Natural killer cell (primary cell): Measurements from ENCODE around the gene IPO9. TPM values are rescaled to one million over a fixed set of nuclear protein-coding genes. Genes with fewer than 3 reads are reported as not detected.

ENCODE experiments used
- ATAC-seq, 3 donors: fragments of 150-1000 bp in 2 of 3; fragments of 200-7000 bp in 1 of 3; cut with Tn5 transposase; 1 replicate in 1 of 3; 2 replicates in 2 of 3; pipeline ENCODE4 v1.10.0; 2021; ENCODE audit warnings: mild to moderate bottlenecking in 2 of 3, moderate library complexity in 2 of 3
- DNase-seq, 2 donors: peaks; one replicate each; pipeline versions ENCODE4 v3.0.0 to v3.0.0-alpha.2; 2013 to 2021; ENCODE audit warnings: mixed read lengths in 1 of 2
- H3K27ac ChIP-seq: one replicate; pipeline ENCODE4 v1.5.1; 2013; ENCODE audit warnings: mild to moderate bottlenecking, low read length
- H3K27me3 ChIP-seq: one replicate; pipeline ENCODE4 v1.6.1; 2013; ENCODE audit warnings: low read length; ENCODE audit not compliant: control insufficient read depth, insufficient read depth
- H3K36me3 ChIP-seq: one replicate; pipeline ENCODE4 v1.6.1; 2013; ENCODE audit warnings: low read length; ENCODE audit not compliant: control insufficient read depth, insufficient read depth
- H3K4me1 ChIP-seq: one replicate; pipeline ENCODE4 v1.6.1; 2013; ENCODE audit warnings: low read length; ENCODE audit not compliant: control insufficient read depth, insufficient read depth
- H3K4me3 ChIP-seq: one replicate; pipeline ENCODE4 v1.5.1; 2013; ENCODE audit warnings: low read length
- H3K9me3 ChIP-seq: one replicate; pipeline ENCODE4 v1.6.1; 2013; ENCODE audit warnings: low read length; ENCODE audit not compliant: control insufficient read depth, insufficient read depth
- H3K27ac Mint-ChIP-seq, 2 donors: one replicate each; pipeline ENCODE4 v1.8.0; 2022; ENCODE audit warnings: mild to moderate bottlenecking in 2 of 2, mixed read lengths in 2 of 2, moderate library complexity in 1 of 2
- H3K27me3 Mint-ChIP-seq, 2 donors: one replicate each; pipeline ENCODE4 v1.8.0; 2022; ENCODE audit warnings: low read depth in 2 of 2, mixed read lengths in 2 of 2
- H3K36me3 Mint-ChIP-seq: one replicate; pipeline ENCODE4 v1.8.0; 2022; ENCODE audit warnings: mixed read lengths
- H3K4me1 Mint-ChIP-seq, 2 donors: one replicate each; pipeline ENCODE4 v1.8.0; 2022; ENCODE audit warnings: mixed read lengths in 2 of 2
- H3K4me3 Mint-ChIP-seq: one replicate; pipeline ENCODE4 v1.8.0; 2022; ENCODE audit warnings: mild to moderate bottlenecking, moderate library complexity, mixed read lengths
- H3K9me3 Mint-ChIP-seq, 2 donors: one replicate each; pipeline ENCODE4 v1.8.0; 2022; ENCODE audit warnings: mixed read lengths in 2 of 2
- WGBS: methylation state at CpG from one replicate; pipeline ENCODE4 v1.1.7; 2013; ENCODE audit warnings: missing lambda C conversion rate; ENCODE audit not compliant: insufficient coverage; 5-methylcytosine and 5-hydroxymethylcytosine counted together
- intact Hi-C: fragments of 100-400 bp; cut with micrococcal nuclease; formaldehyde crosslinking; loops from one replicate; pipeline ENCODE4 v1.14.2; 2022
- total RNA-seq, 4 donors: library from RNA; stranded (reverse); fragments of 120-200 nt in 1 of 4; gene quantifications; one replicate each; pipeline versions ENCODE4 v1.2.3 to v1.2.4, GENCODE V29; 2013 to 2022
- TF ChIP-seq, protein P1 (sequence below): fragments of 200-600 bp; IDR thresholded peaks from one replicate; pipeline ENCODE4 v1.8.0; 2022; ENCODE audit warnings: antibody characterized with exemption

The IPO9 gene
- total RNA-seq, 3 donors from 2014 or later (not counting 1 experiment from before 2014, with no cell fraction given), result 27.0 to 35.5 (median 34.6) TPM

DNA sequence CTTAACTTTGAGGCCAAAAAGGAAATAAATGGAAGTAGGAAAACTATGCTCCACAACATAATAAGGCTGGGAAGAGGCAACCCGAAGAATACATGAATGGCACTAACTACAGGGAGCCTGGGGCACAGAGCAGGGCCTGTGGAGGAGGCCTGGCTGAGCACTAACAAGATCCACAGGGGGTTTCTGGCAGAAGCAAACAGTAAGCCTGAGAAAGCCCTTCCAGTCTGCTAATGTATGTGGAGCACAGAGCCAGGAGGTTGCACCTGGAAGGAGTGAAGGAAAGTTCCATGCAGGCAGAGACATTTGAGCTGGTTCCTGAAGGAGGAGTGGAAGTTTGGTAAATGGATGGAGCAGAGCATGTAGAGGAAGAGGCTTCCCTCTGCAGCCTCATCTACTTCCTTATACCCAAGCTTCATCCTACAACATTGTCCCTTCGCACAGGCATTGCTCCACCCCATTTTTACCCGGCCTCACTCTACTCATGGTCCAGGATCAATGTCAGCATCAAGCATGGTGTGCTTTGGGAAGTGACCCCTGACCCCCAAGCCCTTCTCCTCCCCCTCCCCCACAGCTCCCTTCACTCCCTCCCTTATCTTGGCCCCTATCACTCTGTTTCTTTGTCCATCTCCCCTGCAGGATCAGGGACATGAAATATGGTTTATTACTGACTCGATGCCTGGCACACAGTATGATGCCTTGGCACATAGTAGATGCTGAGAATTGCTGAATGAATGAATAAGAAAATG lies 83.0 kb downstream of the IPO9 start:
- Mint-ChIP-seq H3K9me3 (no peaks in the 10 kb centered on the region), H3K36me3 (no peaks in the 10 kb centered on the region), H3K27me3 (peaks cover 0 to 8% of the 10 kb centered on the region in 2 donors), H3K4me1 (no peaks in the 10 kb centered on the region), H3K4me3 (no peak overlapping the region), H3K27ac (no peak overlapping the region)
- Histone ChIP-seq H3K27ac (no peak overlapping the region), H3K4me1 (no peaks in the 10 kb centered on the region), H3K27me3 (no peaks in the 10 kb centered on the region), H3K36me3 (no peaks in the 10 kb centered on the region), H3K4me3 (no peak overlapping the region), H3K9me3 (no peaks in the 10 kb centered on the region)
- DNase-seq (no peak), ATAC-seq (no peak)
- intact Hi-C loops, result no loop called here
- TF ChIP-seq, protein P1, sequence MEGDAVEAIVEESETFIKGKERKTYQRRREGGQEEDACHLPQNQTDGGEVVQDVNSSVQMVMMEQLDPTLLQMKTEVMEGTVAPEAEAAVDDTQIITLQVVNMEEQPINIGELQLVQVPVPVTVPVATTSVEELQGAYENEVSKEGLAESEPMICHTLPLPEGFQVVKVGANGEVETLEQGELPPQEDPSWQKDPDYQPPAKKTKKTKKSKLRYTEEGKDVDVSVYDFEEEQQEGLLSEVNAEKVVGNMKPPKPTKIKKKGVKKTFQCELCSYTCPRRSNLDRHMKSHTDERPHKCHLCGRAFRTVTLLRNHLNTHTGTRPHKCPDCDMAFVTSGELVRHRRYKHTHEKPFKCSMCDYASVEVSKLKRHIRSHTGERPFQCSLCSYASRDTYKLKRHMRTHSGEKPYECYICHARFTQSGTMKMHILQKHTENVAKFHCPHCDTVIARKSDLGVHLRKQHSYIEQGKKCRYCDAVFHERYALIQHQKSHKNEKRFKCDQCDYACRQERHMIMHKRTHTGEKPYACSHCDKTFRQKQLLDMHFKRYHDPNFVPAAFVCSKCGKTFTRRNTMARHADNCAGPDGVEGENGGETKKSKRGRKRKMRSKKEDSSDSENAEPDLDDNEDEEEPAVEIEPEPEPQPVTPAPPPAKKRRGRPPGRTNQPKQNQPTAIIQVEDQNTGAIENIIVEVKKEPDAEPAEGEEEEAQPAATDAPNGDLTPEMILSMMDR, result no peak
- WGBS, result 61% methylated on average over 4 of the region's 4 CpGs

DNA sequence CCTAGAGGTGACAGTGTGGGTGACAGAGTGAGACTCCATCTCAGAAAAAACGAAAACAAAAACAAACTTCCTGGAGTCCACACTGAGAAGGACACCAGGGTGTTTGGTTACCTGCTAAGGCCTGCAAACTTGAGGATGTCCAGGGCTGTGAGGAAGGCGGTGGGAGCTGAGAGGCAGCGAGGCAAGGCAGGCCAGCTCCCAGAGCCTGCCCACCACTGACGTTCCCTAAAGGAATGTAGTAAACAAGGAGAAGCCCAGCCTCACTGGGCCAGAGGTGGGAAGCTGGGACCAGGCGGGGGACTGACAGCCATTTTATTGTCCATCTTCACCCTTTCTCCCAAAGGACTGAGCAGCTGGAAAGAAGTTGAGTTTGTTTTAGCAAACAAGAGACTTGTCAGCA lies 83.9 kb downstream of the IPO9 start:
- H3K4me3 Mint-ChIP-seq, result no peak overlapping the region
- DNase-seq, result no peak
- no peak overlapping the region for H3K27ac ChIP-seq
- H3K4me1 Mint-ChIP-seq, result no peaks in the 10 kb centered on the region
- H3K9me3 Mint-ChIP-seq, result no peaks in the 10 kb centered on the region
- H3K36me3 Mint-ChIP-seq, result no peaks in the 10 kb centered on the region
- no peak for ATAC-seq
- no peaks in the 10 kb centered on the region for H3K27me3 ChIP-seq
- TF ChIP-seq, protein P1, result no peak
- H3K9me3 ChIP-seq, result no peaks in the 10 kb centered on the region
- no peak overlapping the region for H3K27ac Mint-ChIP-seq
- H3K4me3 ChIP-seq, result no peak overlapping the region
- peaks cover 0 to 8% of the 10 kb centered on the region in 2 donors for H3K27me3 Mint-ChIP-seq
- 94% methylated on average over 5 of the region's 5 CpGs for WGBS
- H3K4me1 ChIP-seq, result no peaks in the 10 kb centered on the region
- intact Hi-C loops, result no loop called here
- no peaks in the 10 kb centered on the region for H3K36me3 ChIP-seq

DNA sequence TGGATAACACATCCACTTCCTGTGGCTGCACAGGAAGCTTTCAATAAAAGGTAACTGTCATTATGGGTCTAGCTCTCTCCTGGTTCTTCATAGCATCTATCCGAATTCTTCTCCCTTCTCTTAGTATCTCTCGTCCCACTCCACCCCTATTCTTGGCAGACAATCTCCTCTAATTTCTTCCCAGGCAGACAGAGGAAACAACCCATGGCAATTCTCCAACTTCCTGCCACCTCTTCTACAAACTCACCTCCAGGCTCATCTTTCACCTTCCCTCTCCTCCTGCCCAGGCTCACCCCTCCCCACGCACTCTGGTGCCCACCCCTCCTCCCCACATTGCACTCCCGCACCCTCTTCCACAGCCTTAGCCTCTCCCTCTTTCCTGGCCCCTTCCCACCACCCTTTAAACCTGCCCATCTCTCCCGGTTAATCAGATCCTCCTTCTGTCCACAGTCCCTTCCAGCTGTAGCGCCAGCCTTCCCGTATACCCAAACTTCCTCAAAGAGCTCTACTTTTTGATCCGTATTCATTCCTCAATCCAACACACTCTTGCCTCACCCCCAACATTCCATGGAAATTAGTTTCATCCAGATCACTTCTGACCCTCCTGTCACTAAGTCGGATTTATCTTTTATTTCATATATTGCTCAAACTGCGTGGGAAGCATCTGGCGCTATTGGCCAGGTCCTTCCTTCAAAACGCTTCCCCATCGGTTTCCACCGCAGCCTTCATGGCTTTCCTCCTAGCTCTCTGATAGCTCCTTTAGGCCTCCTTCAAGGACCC lies 85.7 kb downstream of the IPO9 start:
- Histone ChIP-seq H3K27ac (no peak overlapping the region), H3K9me3 (no peaks in the 10 kb centered on the region), H3K4me1 (no peaks in the 10 kb centered on the region), H3K4me3 (no peak overlapping the region), H3K36me3 (no peaks in the 10 kb centered on the region), H3K27me3 (no peaks in the 10 kb centered on the region)
- Mint-ChIP-seq H3K4me3 (no peak overlapping the region), H3K4me1 (no peaks in the 10 kb centered on the region), H3K9me3 (no peaks in the 10 kb centered on the region), H3K27ac (no peak overlapping the region), H3K36me3 (no peaks in the 10 kb centered on the region), H3K27me3 (peaks cover 0 to 10% of the 10 kb centered on the region in 2 donors)
- TF ChIP-seq, protein P1, result no peak
- intact Hi-C loops, result no loop called here
- WGBS, result 88% methylated on average over 14 of the region's 14 CpGs
- DNase-seq (no peak), ATAC-seq (no peak)
